GM18502 (cell line): ENCODE measurements around the gene TBL1X.
"Not testable (repeated sequence)": the region's sequence is repeated elsewhere in the genome, so short reads cannot be mapped to it uniquely, and the experiment has no call there.

Experiments used
- ATAC-seq: cut with Tn5 transposase; IDR thresholded peaks from one replicate; pipeline ENCODE4 v1.9.1; 2021; ENCODE audit warnings: mild to moderate bottlenecking; ENCODE audit not compliant: unreplicated experiment, poor library complexity

Gene TBL1X

GRCh38 chrX:9458516-9459078, 6.3 kb upstream of the TBL1X start:
- ATAC-seq, result no peak

GRCh38 chrX:9459186-9459748, 5.6 kb upstream of the TBL1X start:
- no peak for ATAC-seq

GRCh38 chrX:9461087-9461486, 3.8 kb upstream of the TBL1X start:
- no peak for ATAC-seq

GRCh38 chrX:9462456-9462855, 2.4 kb upstream of the TBL1X start:
- no peak for ATAC-seq

GRCh38 chrX:9465380-9466123, 694 bp downstream of the TBL1X start:
- peak; percentile 31 for ATAC-seq

GRCh38 chrX:9466124-9466495, 1.3 kb downstream of the TBL1X start:
- ATAC-seq, result peak; percentile 5

- no peak for ATAC-seq
Measured at GRCh38 chrX:9466736-9467135, 1.9 kb downstream of the TBL1X start.

GRCh38 chrX:9467146-9467545, 2.3 kb downstream of the TBL1X start:
- ATAC-seq, result no peak

GRCh38 chrX:9467751-9468150, 2.9 kb downstream of the TBL1X start:
- no peak for ATAC-seq

- no peak for ATAC-seq
Measured at GRCh38 chrX:9471571-9471985, 6.7 kb downstream of the TBL1X start.

- ATAC-seq, result no peak
Measured at GRCh38 chrX:9473708-9474107, 8.8 kb downstream of the TBL1X start.

- not testable (repeated sequence) for ATAC-seq
Measured at GRCh38 chrX:9475417-9475816, 10.6 kb downstream of the TBL1X start.

GRCh38 chrX:9475984-9476383, 11.1 kb downstream of the TBL1X start:
- peak; percentile 47 for ATAC-seq

- no peak for ATAC-seq
Measured at GRCh38 chrX:9476810-9477575, 12.1 kb downstream of the TBL1X start.

- ATAC-seq, result peak; percentile 53
Measured at GRCh38 chrX:9482408-9482807, 17.6 kb downstream of the TBL1X start.

GRCh38 chrX:9482837-9483236, 18.0 kb downstream of the TBL1X start:
- peak; percentile 37 for ATAC-seq

- no peak for ATAC-seq
Measured at GRCh38 chrX:9483376-9483775, 18.5 kb downstream of the TBL1X start.

- ATAC-seq, result no peak
Measured at GRCh38 chrX:9486786-9487387, 22.0 kb downstream of the TBL1X start.

- ATAC-seq, result no peak
Measured at GRCh38 chrX:9488586-9488985, 23.7 kb downstream of the TBL1X start.

GRCh38 chrX:9489234-9489633, 24.4 kb downstream of the TBL1X start:
- no peak for ATAC-seq

GRCh38 chrX:9492901-9493300, 28.0 kb downstream of the TBL1X start:
- ATAC-seq, result no peak
